IPS DF 6.9 (cell line): Measurements from ENCODE around the gene CELF6.
A peak's percentile ranks its signal among the peaks of the same experiment; 100 is the strongest.

Experiments
- DNase-seq: peaks from one replicate; pipeline ENCODE4 v3.0.0-alpha.2; 2013; ENCODE audit warnings: low read depth, low spot score
- H3K27ac ChIP-seq: one replicate; pipeline ENCODE4 v1.5.1; 2013; ENCODE audit warnings: low read length, control low read depth
- H3K27me3 ChIP-seq: 2 replicates; pipeline ENCODE4 v1.6.1; 2013; ENCODE audit warnings: mild to moderate bottlenecking, low read length; ENCODE audit not compliant: control insufficient read depth, insufficient read depth
- H3K36me3 ChIP-seq: 2 replicates; pipeline ENCODE4 v1.6.1; 2013; ENCODE audit warnings: low read length; ENCODE audit not compliant: control insufficient read depth, insufficient read depth
- H3K4me1 ChIP-seq: 2 replicates; pipeline ENCODE4 v1.6.1; 2013; ENCODE audit warnings: low read length; ENCODE audit not compliant: control insufficient read depth, insufficient read depth
- H3K4me3 ChIP-seq: 2 replicates; pipeline ENCODE4 v1.5.1; 2013; ENCODE audit warnings: mild to moderate bottlenecking, low read length
- H3K9me3 ChIP-seq: 2 replicates; pipeline ENCODE4 v1.6.1; 2013; ENCODE audit warnings: low read length, inconsistent platforms; ENCODE audit not compliant: control insufficient read depth, insufficient read depth
- WGBS: extraction: QIAGEN DNeasy Blood & Tissue Kit; methylation state at CpG from one replicate; pipeline ENCODE4 v1.1.7; 2013; ENCODE audit warnings: mixed read lengths, missing lambda C conversion rate; ENCODE audit not compliant: insufficient read length, insufficient coverage; 5-methylcytosine and 5-hydroxymethylcytosine counted together

Gene CELF6

DNA sequence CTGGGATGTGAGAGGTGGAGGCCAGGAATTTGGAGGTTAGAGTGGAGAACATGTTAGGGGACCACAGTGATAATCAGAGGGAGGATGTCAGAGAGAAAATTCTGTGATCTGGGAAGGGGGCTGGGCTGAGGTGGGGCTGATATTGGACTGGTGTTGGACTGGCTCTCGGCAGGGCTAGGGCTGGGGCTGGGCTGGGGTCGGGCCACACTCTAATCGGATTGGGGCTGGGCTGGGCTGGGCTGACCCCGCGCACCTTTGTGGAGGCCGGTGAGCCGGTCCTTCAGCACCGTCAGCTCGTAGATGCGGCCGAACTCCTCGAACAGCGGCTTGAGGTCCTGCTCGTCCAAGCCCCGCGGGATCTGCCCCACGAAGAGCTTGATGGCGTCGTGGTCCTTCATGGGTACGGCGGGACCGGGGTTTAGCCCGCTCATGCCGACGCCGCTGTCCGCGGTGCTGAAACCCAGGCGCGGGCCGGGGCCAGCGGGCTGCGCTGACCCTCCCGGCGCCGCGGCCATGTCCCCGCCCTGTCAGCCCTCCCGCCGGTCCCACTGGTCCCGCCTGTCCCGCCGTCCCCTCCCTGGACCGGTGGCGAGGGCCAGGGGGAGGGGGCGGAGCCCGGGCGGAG lies 485 bp downstream of the CELF6 start:
- peak overlapping the region; percentile 16; the same call in 1 of the 2 replicates for H3K4me3 ChIP-seq
- peak; percentile 48 for DNase-seq
- peaks cover 1% of the 10 kb centered on the region; the same call in 1 of the 2 replicates for H3K4me1 ChIP-seq
- no peaks in the 10 kb centered on the region for H3K36me3 ChIP-seq
- peaks cover 7% of the 10 kb centered on the region; the same call in 1 of the 2 replicates for H3K27me3 ChIP-seq
- H3K27ac ChIP-seq, result no peak overlapping the region
- no peaks in the 10 kb centered on the region for H3K9me3 ChIP-seq
- no CpG with 5 or more reads among the region's 48 CpGs for WGBS

DNA sequence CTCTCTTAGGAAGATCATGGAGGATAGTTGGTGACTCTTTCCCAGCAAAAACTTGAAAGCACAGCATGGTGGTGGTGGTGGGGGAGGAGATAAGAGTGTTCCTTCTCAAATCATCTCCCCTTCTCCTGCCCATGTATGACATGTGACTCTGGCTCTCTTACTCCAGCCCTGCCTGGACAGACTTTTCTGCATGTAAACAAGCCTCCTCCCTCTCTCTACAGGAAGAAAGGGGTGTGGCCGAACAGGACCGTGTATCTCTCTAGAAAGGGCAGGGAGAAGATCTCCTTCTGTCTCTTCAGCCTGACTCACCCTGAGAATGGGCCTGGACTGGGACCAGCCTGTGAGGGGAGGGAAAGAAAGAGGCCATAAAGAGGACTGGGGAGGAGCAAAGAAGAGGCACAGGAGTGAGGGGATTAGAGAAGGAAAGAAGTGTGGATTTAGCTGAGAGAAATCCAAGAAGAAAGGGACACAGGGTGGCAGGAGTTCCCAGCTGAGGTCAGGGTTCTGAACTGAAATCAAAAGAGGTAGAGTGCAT lies 1.5 kb downstream of the CELF6 start:
- H3K9me3 ChIP-seq, result no peaks in the 10 kb centered on the region
- H3K27me3 ChIP-seq, result peaks cover 7% of the 10 kb centered on the region; the same call in 1 of the 2 replicates
- no CpG with 5 or more reads among the region's 2 CpGs for WGBS
- peaks cover 1% of the 10 kb centered on the region; the same call in 1 of the 2 replicates for H3K4me1 ChIP-seq
- H3K36me3 ChIP-seq, result no peaks in the 10 kb centered on the region
- DNase-seq, result no peak
- H3K27ac ChIP-seq, result no peak overlapping the region
- H3K4me3 ChIP-seq, result no peak overlapping the region

DNA sequence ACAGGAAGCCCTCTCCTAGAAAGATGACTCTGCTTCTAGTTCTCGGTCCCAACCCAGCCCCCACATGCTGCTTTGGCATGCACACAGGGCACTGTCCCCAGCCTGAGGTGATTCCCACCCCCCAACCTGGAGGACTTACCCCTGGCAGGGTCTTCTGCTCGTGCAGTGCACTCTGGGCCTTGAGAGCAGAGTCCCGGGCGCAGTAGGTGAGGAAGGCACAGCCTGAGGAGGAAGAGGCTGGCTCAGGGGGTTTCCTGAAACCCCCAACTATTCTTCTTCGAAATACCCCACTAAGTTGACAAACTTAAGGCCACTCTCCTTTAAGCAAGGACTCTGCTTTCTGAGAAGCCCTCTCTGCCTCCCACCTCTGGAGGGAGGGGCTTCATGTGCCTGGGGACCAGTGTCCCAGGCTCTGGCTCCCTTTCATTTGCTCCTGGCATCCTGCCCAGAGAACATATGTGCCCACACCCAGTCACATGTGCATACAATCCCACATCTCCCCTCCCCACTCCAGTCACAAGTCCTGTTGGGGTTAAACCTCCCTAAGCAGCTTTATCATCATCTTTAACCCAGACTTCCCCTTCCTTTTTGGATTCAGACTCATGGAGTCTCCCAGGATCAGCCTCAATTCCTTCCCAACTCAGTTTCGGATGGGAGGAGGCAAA lies 4.1 kb downstream of the CELF6 start:
- Histone ChIP-seq H3K4me3 (no peak overlapping the region), H3K27ac (no peak overlapping the region), H3K9me3 (no peaks in the 10 kb centered on the region), H3K36me3 (no peaks in the 10 kb centered on the region), H3K4me1 (peaks cover 1% of the 10 kb centered on the region; the same call in 1 of the 2 replicates), H3K27me3 (peaks cover 7% of the 10 kb centered on the region; the same call in 1 of the 2 replicates)
- no peak for DNase-seq
- no CpG with 5 or more reads among the region's 6 CpGs for WGBS

DNA sequence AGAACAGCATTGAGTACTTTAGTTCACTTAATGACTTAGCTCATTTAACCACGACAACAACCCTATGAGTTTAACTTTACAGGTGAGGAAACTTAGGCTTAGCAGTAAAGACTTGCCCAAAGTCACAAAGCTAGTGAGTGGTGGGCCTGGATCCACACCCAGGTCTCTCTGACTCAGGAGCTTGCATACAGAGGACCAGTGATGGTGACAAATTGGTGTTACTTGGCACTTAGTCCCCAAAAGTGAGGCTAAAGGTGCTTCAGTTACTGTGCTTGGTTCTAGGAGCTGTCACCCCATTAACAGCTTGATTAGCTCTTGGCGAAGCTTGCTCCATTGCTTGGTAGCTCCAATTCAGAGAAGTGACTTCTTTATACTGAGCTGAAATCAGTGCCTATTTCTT lies 6.1 kb downstream of the CELF6 start:
- Histone ChIP-seq H3K27ac (no peak overlapping the region), H3K36me3 (no peaks in the 10 kb centered on the region), H3K9me3 (no peaks in the 10 kb centered on the region), H3K4me1 (no peaks in the 10 kb centered on the region), H3K4me3 (no peak overlapping the region), H3K27me3 (peaks cover 3% of the 10 kb centered on the region; the same call in 1 of the 2 replicates)
- no CpG with 5 or more reads among the region's 2 CpGs for WGBS
- no peak for DNase-seq

DNA sequence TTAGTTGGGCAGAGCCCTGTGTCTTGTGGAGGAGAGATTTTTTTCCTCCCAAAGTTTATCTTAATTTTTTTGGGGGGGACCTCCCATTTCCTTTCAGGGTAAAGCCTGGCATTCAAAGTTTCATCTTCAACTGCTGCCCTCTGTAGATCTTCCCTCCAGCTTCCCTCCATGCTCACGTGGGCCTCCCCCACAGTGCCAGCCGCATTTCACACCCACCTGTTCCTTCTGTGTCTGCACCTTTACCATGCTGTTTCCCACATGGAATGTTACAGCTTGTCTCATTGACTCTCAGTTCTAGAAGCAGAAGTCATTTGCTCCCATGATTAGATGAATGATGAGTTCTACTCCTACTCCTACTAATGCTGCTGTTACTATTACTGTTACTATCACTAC lies 6.5 kb downstream of the CELF6 start:
- no peaks in the 10 kb centered on the region for H3K9me3 ChIP-seq
- DNase-seq, result no peak
- no peaks in the 10 kb centered on the region for H3K36me3 ChIP-seq
- no peak overlapping the region for H3K4me3 ChIP-seq
- no peaks in the 10 kb centered on the region for H3K4me1 ChIP-seq
- no CpG with 5 or more reads among the region's 2 CpGs for WGBS
- H3K27me3 ChIP-seq, result peaks cover 2% of the 10 kb centered on the region; the same call in 1 of the 2 replicates
- no peak overlapping the region for H3K27ac ChIP-seq

DNA sequence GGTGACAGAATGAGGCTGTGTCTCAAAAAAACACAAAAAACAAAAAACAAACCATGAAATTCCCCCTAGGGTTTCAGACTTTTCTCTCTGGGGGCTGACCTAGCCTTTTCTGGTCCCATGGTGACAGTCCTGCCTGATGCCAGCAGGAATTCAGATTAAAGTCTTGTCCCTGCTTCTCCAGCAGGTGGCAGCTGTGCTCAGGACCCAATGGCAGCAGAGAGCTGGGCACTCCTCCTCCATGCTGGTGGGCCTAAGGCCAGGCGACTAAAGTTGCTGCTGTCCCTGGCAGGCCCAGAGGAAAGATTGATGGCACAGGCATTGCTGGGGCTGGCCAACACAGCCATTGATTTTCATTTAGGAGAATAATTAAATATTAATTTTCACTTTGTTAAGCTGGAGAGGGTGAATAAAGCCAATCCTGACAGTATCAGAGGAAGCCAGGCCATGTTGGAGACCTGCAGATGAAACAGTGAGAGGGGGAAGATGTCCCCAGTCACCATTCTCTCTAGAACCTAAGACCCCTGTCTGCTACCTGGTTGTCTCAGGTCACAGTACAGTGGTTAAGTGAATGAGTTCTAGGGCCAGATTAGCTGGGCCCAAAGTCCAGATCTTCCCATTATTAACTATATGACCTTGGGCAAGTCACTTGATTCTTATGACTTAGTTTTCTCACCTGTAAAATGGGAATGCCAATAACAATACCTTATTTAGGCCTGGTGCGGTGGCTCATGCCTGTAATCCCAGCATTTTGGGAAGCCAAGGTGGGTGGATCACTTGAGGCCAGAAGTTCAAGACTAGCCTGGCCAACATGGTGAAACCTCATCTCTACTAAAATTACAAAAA lies 7.1 kb downstream of the CELF6 start:
- Histone ChIP-seq H3K27ac (no peak overlapping the region), H3K27me3 (peaks cover 2% of the 10 kb centered on the region; the same call in 1 of the 2 replicates)

DNA sequence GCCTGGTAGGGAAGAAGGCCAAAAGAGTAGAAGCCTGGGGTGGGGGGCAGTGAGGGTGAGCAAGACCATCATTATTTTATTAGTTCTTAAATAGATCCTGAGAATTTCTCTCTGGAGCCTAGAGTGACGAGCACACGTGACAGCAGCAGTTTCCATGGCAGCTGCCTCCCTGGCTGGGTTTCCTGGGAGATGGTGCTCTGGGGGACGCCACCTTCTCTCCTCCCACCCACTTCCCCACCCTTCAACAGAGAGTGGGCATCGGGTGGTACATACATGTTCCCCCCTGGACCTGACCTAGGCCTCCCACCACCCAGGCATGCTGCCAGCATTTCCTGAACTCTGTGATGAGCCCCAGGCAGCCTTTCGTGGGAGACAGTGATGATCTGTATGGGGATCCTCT lies 12.9 kb downstream of the CELF6 start:
- Histone ChIP-seq H3K4me1 (no peaks in the 10 kb centered on the region), H3K27me3 (no peaks in the 10 kb centered on the region), H3K9me3 (no peaks in the 10 kb centered on the region), H3K4me3 (no peak overlapping the region), H3K27ac (no peak overlapping the region), H3K36me3 (no peaks in the 10 kb centered on the region)
- no CpG with 5 or more reads among the region's 5 CpGs for WGBS
- DNase-seq, result no peak

More for the DNA sequence above, 7.1 kb downstream of the CELF6 start:
- Histone ChIP-seq H3K9me3 (no peaks in the 10 kb centered on the region), H3K36me3 (no peaks in the 10 kb centered on the region), H3K4me3 (no peak overlapping the region), H3K4me1 (no peaks in the 10 kb centered on the region)
- no CpG with 5 or more reads among the region's 2 CpGs for WGBS
- peak; percentile 55 for DNase-seq

DNA sequence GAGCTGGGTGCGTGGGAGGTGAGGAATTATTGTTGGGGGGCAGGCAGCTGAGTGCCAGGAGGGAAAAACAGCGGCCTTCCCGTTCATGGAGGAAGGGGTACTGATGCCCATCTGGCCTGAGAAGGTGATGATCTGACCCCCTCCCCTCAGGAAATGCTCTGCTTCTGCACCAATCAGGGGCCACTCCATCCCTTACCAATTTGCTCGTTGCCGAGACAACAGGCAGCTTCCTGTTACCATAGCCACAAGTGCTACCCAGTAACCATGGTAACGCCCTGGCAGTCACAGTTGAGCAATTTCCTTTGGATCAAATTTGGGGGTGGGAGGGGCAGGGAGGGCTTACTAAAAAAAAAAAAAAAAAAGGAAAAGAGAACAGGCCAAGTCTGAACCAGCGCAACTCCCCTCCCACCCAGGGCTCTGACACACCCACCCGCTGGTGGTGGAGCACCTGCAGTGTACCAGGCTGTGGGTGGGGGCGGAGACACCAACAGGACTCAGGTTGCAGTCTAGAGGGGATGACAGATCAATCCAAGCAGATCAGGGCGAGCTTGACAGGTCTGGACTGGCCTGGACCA lies 13.7 kb downstream of the CELF6 start:
- no peak overlapping the region for H3K4me3 ChIP-seq
- no peaks in the 10 kb centered on the region for H3K4me1 ChIP-seq
- no CpG with 5 or more reads among the region's 10 CpGs for WGBS
- H3K9me3 ChIP-seq, result no peaks in the 10 kb centered on the region
- DNase-seq, result peak; percentile 18
- H3K27ac ChIP-seq, result no peak overlapping the region
- H3K36me3 ChIP-seq, result no peaks in the 10 kb centered on the region
- no peaks in the 10 kb centered on the region for H3K27me3 ChIP-seq

DNA sequence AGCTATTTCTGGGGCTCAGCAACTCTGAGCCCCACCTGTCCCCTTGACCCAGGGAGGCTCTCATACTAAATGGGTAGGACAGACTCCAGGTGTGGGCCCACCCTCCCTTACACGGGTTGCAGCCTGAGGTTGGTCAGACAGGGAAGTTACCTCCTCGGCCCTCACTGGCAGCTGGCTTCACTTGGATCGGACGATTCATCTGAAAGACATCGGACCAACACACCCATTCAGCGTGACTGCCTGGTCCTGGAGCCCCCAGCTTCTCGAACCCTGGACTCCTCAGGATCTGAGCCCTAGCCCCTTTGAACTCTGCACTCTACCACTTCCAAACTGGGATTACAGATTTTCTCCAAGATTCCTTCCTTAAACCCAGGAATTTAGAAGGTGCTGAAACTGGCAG lies 15.4 kb downstream of the CELF6 start:
- Histone ChIP-seq H3K27ac (no peak overlapping the region), H3K36me3 (no peaks in the 10 kb centered on the region), H3K27me3 (no peaks in the 10 kb centered on the region), H3K4me1 (no peaks in the 10 kb centered on the region), H3K9me3 (no peaks in the 10 kb centered on the region), H3K4me3 (no peak overlapping the region)
- no CpG with 5 or more reads among the region's 7 CpGs for WGBS
- DNase-seq, result no peak

DNA sequence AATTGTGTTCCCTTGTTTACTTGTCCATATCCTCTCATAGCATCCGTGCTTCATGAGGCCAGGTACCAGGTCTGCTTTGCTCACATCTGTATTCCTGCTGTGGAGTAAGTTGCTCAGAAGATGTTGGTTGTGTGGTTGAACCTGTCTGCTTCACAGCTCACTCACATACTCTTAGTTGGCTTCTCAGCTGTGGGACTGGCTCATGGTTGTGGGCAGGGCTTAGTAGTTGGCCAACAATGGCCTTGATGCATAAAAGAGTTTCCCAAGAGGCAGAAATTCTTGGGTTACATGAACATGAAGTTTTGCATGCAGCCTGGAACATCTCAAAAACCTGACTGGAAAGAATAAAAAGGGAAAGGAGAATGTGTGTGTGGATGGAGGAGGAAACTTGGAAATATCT lies 17.0 kb downstream of the CELF6 start:
- WGBS, result no CpG with 5 or more reads among the region's 1 CpG
- Histone ChIP-seq H3K27ac (no peak overlapping the region), H3K36me3 (no peaks in the 10 kb centered on the region), H3K27me3 (no peaks in the 10 kb centered on the region), H3K4me1 (no peaks in the 10 kb centered on the region), H3K9me3 (no peaks in the 10 kb centered on the region), H3K4me3 (no peak overlapping the region)
- DNase-seq, result no peak
